Posterior cingulate gyrus (tissue), 11 donors: Measurements from ENCODE around the gene CSGALNACT2.
"Not testable (repeated sequence)": the region's sequence is repeated elsewhere in the genome, so short reads cannot be mapped to it uniquely, and the experiment has no call there.

ENCODE experiments used
- DNase-seq, 10 donors: peaks; one replicate each; pipeline versions ENCODE4 v3.0.0 to v3.0.0-alpha.2; 2020 to 2021; ENCODE audit warnings: mixed read lengths in 3 of 10
- intact Hi-C: fragments of 100-400 bp; cut with DNase I; formaldehyde crosslinking; loops from one replicate; pipeline ENCODE4 v1.15.1; 2023

CSGALNACT2 gene

DNA sequence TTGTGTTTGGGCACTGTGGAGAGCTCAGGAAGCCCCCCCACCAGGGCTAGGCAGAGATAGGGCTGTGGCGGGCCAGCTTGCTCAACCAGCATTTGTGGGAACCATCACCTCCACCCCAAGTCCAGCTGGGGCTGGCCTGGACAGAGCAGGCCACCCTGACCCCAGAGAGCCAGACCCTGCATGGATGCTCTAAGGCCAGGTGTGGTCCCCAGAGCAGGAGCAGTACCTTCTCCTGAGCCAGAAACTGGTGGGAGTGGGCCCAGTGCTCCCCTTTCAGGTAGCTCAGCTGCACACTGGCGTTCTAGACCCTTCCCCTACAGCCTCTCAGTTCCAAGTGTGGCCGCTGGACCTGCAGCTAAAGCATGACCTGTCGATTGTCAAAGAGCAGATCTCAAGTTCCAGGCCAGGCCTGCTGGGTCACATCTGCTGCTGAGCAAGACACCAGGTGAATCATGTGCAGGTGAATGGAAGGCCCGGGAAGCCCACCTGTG lies 71.5 kb downstream of the CSGALNACT2 start:
- peak in 5 of 10 donors; percentile 1 to 75 (median 11) for DNase-seq
- intact Hi-C loops, result loop anchor here (10.0 kb wide), 1 partner anchor 135 kb away; no protein-coding TSS in a partner anchor

DNA sequence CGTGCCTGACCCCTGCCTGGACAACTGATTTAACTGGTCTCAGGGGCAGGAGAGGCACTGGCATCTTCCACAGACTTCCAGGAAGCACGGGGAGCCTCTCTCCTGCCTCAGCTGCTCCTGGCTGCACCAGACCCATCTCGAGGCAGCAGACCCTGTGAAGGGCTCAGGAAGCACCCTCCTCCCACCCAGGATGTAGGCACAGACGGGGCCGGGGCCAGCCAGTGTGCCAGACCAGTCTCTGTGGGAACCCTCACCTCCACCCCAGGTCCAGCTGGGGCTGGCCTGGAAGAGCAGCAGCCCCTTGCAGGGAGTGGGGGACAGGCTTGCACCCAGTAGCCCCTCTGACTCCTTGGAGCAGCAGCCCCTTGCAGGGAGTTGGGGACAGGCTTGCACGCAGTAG lies 72.3 kb downstream of the CSGALNACT2 start:
- intact Hi-C loops, result no loop called here
- DNase-seq, result peak in 6 of 10 donors; percentile 2 to 85 (median 38)

GRCh38 chr10:43211030-43211429 lies 72.8 kb downstream of the CSGALNACT2 start:
- peak in 4 of 10 donors; percentile 14 to 75 (median 36) for DNase-seq
- intact Hi-C loops, result no loop called here

DNA sequence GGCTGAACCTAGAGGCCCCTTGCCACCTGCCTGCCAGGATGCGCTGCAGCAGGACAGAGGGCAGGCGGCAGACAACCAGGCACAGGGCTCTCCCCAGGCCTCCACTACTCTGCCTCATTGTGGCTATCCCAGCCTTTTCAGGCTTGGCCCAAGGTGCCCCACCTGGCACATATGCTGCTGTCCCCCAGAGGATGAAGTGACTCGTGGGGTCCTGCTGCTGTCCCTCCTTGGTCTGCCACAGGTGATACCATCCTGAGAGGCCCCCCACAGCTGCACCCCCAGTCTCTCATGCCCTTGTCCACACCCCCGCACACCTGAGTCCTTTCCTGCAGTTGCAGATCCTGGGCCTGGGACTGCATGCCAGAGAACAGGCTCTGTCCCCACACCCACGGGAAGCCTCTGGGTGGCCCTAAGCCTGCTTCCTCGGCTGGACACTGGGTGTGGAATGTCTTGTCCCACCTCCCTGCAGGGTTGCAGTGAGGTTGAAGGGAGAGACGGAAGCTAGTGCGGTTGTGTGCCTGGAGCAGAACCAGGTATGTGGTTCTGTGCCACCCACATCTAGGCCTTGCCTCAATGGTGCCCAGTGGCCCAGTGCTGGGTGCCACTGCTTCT lies 73.3 kb downstream of the CSGALNACT2 start:
- peak in 3 of 10 donors; percentile 5 to 74 (median 47) for DNase-seq
- intact Hi-C loops, result no loop called here

DNA sequence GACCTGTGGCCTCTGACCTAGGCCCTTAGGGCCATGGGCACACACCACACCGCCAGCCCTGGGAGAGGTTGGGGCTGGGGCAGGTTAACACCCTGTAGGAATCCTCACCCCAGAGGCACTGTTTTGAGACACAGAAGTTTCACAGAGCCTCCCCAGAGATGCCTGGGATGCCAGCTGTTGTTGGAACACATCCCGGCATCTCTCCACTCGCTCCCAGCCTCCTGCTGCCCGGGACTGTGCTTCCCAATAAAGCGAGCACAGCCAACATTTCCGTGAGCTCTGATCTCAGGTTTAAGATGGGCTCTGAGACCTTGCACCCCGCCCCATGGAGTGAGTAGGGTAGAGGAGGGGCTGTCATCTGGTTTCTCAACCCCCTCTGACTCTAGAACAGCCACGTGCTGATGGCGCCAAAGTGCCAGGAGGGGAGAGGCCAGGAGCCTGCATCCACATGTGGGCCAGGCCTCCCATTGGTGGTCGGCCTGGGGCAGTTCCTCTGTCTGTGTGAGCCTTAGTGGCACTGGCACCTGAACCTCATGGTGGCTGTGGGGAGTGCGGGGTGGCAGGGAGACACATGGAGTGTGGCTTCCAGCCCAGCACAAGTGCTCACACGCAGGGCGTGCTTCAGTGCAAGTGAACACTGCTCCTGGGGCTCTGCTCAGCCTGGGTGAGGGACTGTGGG lies 73.9 kb downstream of the CSGALNACT2 start:
- DNase-seq, result peak in 7 of 10 donors; percentile 59 to 94 (median 71)
- intact Hi-C loops, result no loop called here

GRCh38 chr10:43214071-43214955 lies 76.1 kb downstream of the CSGALNACT2 start:
- peak in 3 of 10 donors; percentile 52 to 82 (median 79) for DNase-seq
- intact Hi-C loops, result no loop called here

DNA sequence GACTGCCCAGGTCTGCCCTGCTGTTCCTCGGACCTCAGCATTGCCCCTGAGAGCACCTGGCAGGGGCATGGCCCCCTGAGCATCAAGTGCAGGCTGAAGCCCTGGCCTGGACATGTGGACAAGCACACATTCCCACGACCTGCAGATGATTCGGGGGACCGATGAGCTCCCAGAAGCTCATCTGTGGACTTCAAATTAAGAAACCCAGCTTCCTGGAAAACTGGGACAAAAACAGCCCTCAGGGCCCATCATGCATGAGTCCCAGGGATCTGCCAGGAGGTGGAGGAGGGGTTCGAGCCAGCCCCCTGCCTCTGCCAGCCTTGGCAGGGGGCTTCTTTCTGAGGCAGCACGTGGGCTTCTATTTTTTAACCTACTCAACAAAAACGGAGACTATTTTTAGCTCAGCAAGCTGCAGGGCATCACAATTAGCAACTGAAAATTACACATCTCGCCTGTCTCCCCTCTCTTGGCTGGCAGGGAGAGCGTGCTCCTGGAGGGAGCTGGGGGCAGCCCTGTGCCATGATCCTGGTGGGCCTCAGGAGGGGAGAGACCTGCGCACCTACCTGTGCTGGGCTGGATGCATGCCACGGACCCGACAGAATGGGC lies 76.8 kb downstream of the CSGALNACT2 start:
- peak in 4 of 10 donors; percentile 45 to 85 (median 82) for DNase-seq

DNA sequence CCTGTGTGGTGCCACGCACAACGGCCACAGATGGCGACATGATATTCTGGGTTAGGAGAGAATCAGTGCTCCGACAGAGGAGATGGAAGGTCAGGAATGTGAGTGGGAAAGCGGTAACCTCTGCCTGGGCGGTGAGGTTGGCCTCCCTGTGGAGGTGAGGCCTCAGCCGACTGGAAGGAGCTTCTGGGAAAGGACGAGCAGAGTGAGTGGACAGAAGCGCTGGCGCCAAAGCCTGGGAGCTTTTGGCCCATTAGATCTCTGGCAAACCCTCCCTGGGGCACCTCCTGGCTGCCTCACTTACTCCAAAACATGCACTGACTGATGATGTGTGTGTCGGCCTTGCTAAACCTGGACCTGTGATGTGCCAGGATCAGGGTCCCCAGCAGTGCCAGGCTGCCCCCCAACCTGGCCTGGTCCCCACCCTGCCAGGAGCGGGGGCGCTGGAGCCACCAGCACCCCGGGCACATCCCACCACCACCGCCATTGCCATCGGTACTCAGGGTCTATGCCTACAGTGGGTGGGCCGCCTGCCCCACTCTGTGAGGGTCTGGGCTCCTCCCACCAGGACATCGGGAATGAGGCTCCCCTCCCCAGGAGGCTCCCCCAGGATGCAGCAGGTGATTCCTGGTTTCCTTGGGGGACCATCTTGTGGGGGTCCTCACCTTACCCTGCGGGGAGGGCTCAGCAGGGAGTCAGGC lies 77.7 kb downstream of the CSGALNACT2 start:
- intact Hi-C loops, result no loop called here
- peak in 3 of 10 donors; percentile 75 to 87 (median 83) for DNase-seq

More for the DNA sequence above, 76.8 kb downstream of the CSGALNACT2 start:
- intact Hi-C loops, result no loop called here

- peak in 5 of 10 donors; percentile 4 to 79 (median 57) for DNase-seq
- intact Hi-C loops, result no loop called here
Measured at GRCh38 chr10:43216931-43217562, 78.8 kb downstream of the CSGALNACT2 start.

GRCh38 chr10:43217563-43218205 lies 79.4 kb downstream of the CSGALNACT2 start:
- intact Hi-C loops, result no loop called here
- peak in 4 of 10 donors; percentile 6 to 80 (median 68) for DNase-seq

GRCh38 chr10:43218206-43218950 lies 80.1 kb downstream of the CSGALNACT2 start:
- intact Hi-C loops, result no loop called here

GRCh38 chr10:43218951-43219837 lies 80.9 kb downstream of the CSGALNACT2 start:
- peak in 5 of 10 donors; percentile 16 to 87 (median 70) for DNase-seq
- intact Hi-C loops, result no loop called here

More at GRCh38 chr10:43218206-43218950, 80.1 kb downstream of the CSGALNACT2 start:
- DNase-seq, result peak in 7 of 10 donors; percentile 48 to 94 (median 68)

DNA sequence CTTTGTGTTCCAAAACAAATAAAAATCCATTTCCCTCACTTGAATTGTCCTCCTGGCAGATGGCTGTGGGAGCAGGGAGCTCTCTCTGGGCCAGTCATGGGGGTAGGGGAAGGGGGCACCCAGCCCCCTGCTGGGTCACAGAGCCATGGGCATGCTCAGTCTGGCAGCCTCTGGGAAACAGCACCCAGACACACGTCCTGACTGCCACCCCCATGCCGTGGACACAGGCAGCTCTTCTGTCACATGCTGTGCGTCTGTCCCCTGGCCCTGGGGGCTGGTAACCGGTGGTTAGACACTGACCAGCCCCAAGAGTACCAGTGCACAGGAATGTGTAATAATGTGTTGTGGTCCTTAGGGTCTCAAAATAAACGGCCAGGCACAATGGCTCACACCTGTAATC lies 81.6 kb downstream of the CSGALNACT2 start:
- DNase-seq, result peak in 5 of 10 donors; percentile 6 to 68 (median 50)

GRCh38 chr10:43220251-43220650 lies 82.0 kb downstream of the CSGALNACT2 start:
- intact Hi-C loops, result not testable (repeated sequence)
- peak in 3 of 10 donors; percentile 3 to 24 (median 8) for DNase-seq

More for the DNA sequence above, 81.6 kb downstream of the CSGALNACT2 start:
- intact Hi-C loops, result no loop called here

GRCh38 chr10:43220657-43221418 lies 82.6 kb downstream of the CSGALNACT2 start:
- DNase-seq, result peak in 7 of 10 donors; percentile 2 to 82 (median 25)
- intact Hi-C loops, result no loop called here
